Measurements from ENCODE around the gene SPP1.

GRCh38 chr4:88005076-88005475 is 29.6 kb downstream of the SPP1 start:
- TF ChIP-seq CTCF (optimal IDR thresholded peaks at IDR 0.05 in 1 of 3, IDR thresholded peaks at IDR 0.05 in 1 of 3, conservative IDR thresholded peaks at IDR 0.05 in 1 of 3; ENCODE audit: extremely low read depth in 1 of 3, insufficient read depth in 2 of 3, low read length in 3 of 3) (no peak), EZH2 (IDR thresholded peaks at IDR 0.05; ENCODE audit: low read length) (no peak)
